Middle frontal gyrus (tissue), 1 donor: ENCODE data around the gene SYPL1.

Source experiments
- DNase-seq: peaks from one replicate; pipeline ENCODE4 v3.0.0-alpha.2; 2015; ENCODE audit warnings: low spot score; ENCODE audit errors: extremely low spot score

SYPL1 gene

GRCh38 chr7:106122713-106123112, 10.6 kb upstream of the SYPL1 start:
- DNase-seq = no peak

- no peak for DNase-seq
Observed at GRCh38 chr7:106121189-106121810, 9.2 kb upstream of the SYPL1 start.

- no peak for DNase-seq
Observed at GRCh38 chr7:106120500-106120899, 8.4 kb upstream of the SYPL1 start.

GRCh38 chr7:106119719-106120118, 7.6 kb upstream of the SYPL1 start:
- no peak for DNase-seq

GRCh38 chr7:106117786-106118544, 5.9 kb upstream of the SYPL1 start:
- DNase-seq = no peak

GRCh38 chr7:106116161-106116704, 4.1 kb upstream of the SYPL1 start:
- DNase-seq = no peak

- DNase-seq = no peak
Observed at GRCh38 chr7:106114716-106115383, 2.7 kb upstream of the SYPL1 start.

GRCh38 chr7:106112972-106113421, 885 bp upstream of the SYPL1 start:
- DNase-seq = no peak

GRCh38 chr7:106111655-106112117, 426 bp downstream of the SYPL1 start:
- DNase-seq = no peak

GRCh38 chr7:106110885-106111654, 1.0 kb downstream of the SYPL1 start:
- DNase-seq = no peak

GRCh38 chr7:106110238-106110560, 1.9 kb downstream of the SYPL1 start:
- DNase-seq = no peak

GRCh38 chr7:106109521-106110237, 2.4 kb downstream of the SYPL1 start:
- DNase-seq = no peak

GRCh38 chr7:106108991-106109390, 3.1 kb downstream of the SYPL1 start:
- DNase-seq = no peak

GRCh38 chr7:106104721-106105260, 7.3 kb downstream of the SYPL1 start:
- no peak for DNase-seq

GRCh38 chr7:106102387-106102966, 9.6 kb downstream of the SYPL1 start:
- DNase-seq = no peak

GRCh38 chr7:106101726-106102125, 10.4 kb downstream of the SYPL1 start:
- no peak for DNase-seq

GRCh38 chr7:106100863-106101629, 11.1 kb downstream of the SYPL1 start:
- DNase-seq = no peak

- no peak for DNase-seq
Observed at GRCh38 chr7:106099539-106099938, 12.6 kb downstream of the SYPL1 start.

GRCh38 chr7:106098889-106099288, 13.2 kb downstream of the SYPL1 start:
- no peak for DNase-seq
